Measurements from ENCODE around the gene TPRN.

TPRN gene

GRCh38 chr9:137174722-137175293 is 25.7 kb downstream of the TPRN start:
- TF ChIP-seq CTCF (IDR thresholded peaks at IDR 0.05) = no peak
- no peaks in the 10 kb centered on the region for H3K27me3 ChIP-seq (ENCODE audit: control insufficient read depth, insufficient read depth, low read length)
- H2AFZ ChIP-seq = no peak overlapping the region
- no peaks in the 10 kb centered on the region for H3K36me3 ChIP-seq (ENCODE audit: control insufficient read depth, insufficient read depth, low read length)
- H3K9me3 ChIP-seq (ENCODE audit: control insufficient read depth, low read length) = no peaks in the 10 kb centered on the region
- no peaks in the 10 kb centered on the region for H3K4me1 ChIP-seq
- no peak overlapping the region for H3K4me2 ChIP-seq (ENCODE audit: low read length)
- H3K79me2 ChIP-seq = no peaks in the 10 kb centered on the region
- H3K27ac ChIP-seq = no peak overlapping the region
- H3K9ac ChIP-seq = no peak overlapping the region
- no peak overlapping the region for H3K4me3 ChIP-seq (ENCODE audit: low read depth, low read length)

- no peaks in the 10 kb centered on the region for H3K36me3 ChIP-seq (ENCODE audit: control insufficient read depth, insufficient read depth, low read length)
- no peak for TF ChIP-seq CTCF (IDR thresholded peaks at IDR 0.05)
- H3K27ac ChIP-seq = no peak overlapping the region
- H3K79me2 ChIP-seq = no peaks in the 10 kb centered on the region
- peaks cover 4% of the 10 kb centered on the region for H3K27me3 ChIP-seq (ENCODE audit: control insufficient read depth, insufficient read depth, low read length)
- H3K9me3 ChIP-seq (ENCODE audit: control insufficient read depth, low read length) = no peaks in the 10 kb centered on the region
- H3K9ac ChIP-seq = no peak overlapping the region
- no peak overlapping the region for H3K4me2 ChIP-seq (ENCODE audit: low read length)
- H3K4me3 ChIP-seq (ENCODE audit: low read depth, low read length) = no peak overlapping the region
- H2AFZ ChIP-seq = no peak overlapping the region
- no peaks in the 10 kb centered on the region for H3K4me1 ChIP-seq
Observed at GRCh38 chr9:137173796-137174664, 26.5 kb downstream of the TPRN start.

- no peak for TF ChIP-seq CTCF (IDR thresholded peaks at IDR 0.05)
- H3K36me3 ChIP-seq (ENCODE audit: control insufficient read depth, insufficient read depth, low read length) = no peaks in the 10 kb centered on the region
- H3K9ac ChIP-seq = no peak overlapping the region
- no peak overlapping the region for H3K4me2 ChIP-seq (ENCODE audit: low read length)
- no peak overlapping the region for H3K27ac ChIP-seq
- no peak overlapping the region for H3K4me3 ChIP-seq (ENCODE audit: low read depth, low read length)
- H3K27me3 ChIP-seq (ENCODE audit: control insufficient read depth, insufficient read depth, low read length) = peaks cover 4% of the 10 kb centered on the region
- H3K79me2 ChIP-seq = no peaks in the 10 kb centered on the region
- H2AFZ ChIP-seq = no peak overlapping the region
- no peaks in the 10 kb centered on the region for H3K9me3 ChIP-seq (ENCODE audit: control insufficient read depth, low read length)
- H3K4me1 ChIP-seq = no peaks in the 10 kb centered on the region
Observed at GRCh38 chr9:137172901-137173795, 27.4 kb downstream of the TPRN start.

GRCh38 chr9:137171149-137171900 is 29.2 kb downstream of the TPRN start:
- no peaks in the 10 kb centered on the region for H3K36me3 ChIP-seq (ENCODE audit: control insufficient read depth, insufficient read depth, low read length)
- no peak overlapping the region for H3K4me2 ChIP-seq (ENCODE audit: low read length)
- H3K79me2 ChIP-seq = no peaks in the 10 kb centered on the region
- no peaks in the 10 kb centered on the region for H3K9me3 ChIP-seq (ENCODE audit: control insufficient read depth, low read length)
- TF ChIP-seq CTCF (IDR thresholded peaks at IDR 0.05) = no peak
- no peak overlapping the region for H3K27ac ChIP-seq
- no peak overlapping the region for H2AFZ ChIP-seq
- peaks cover 12% of the 10 kb centered on the region for H3K27me3 ChIP-seq (ENCODE audit: control insufficient read depth, insufficient read depth, low read length)
- no peak overlapping the region for H3K9ac ChIP-seq
- no peaks in the 10 kb centered on the region for H3K4me1 ChIP-seq
- no peak overlapping the region for H3K4me3 ChIP-seq (ENCODE audit: low read depth, low read length)
